HUES64 (cell line): ENCODE measurements around the gene MBNL1.
A peak's percentile ranks its signal among the peaks of the same experiment; 100 is the strongest.

ENCODE experiments used
- H3K27ac ChIP-seq: 2 replicates; pipeline ENCODE4 v1.7.0; 2013; ENCODE audit warnings: low read depth, low read length, inconsistent platforms
- H3K27me3 ChIP-seq: 2 replicates; pipeline ENCODE4 v1.6.1; 2013; ENCODE audit warnings: mild to moderate bottlenecking, low read length; ENCODE audit not compliant: insufficient read depth
- H3K36me3 ChIP-seq: 2 replicates; pipeline ENCODE4 v1.6.1; 2013; ENCODE audit warnings: mild to moderate bottlenecking, low read length; ENCODE audit not compliant: insufficient read depth
- H3K4me1 ChIP-seq: 2 replicates; pipeline ENCODE4 v1.6.1; 2013; ENCODE audit warnings: mild to moderate bottlenecking, low read length, moderate library complexity; ENCODE audit not compliant: insufficient read depth
- H3K4me3 ChIP-seq: 2 replicates; pipeline ENCODE4 v1.5.1; 2013; ENCODE audit warnings: mild to moderate bottlenecking, low read length, moderate library complexity
- H3K9ac ChIP-seq: 2 replicates; pipeline ENCODE4 v1.6.1; 2013; ENCODE audit warnings: mild to moderate bottlenecking, low read depth, low read length
- H3K9me3 ChIP-seq: 2 replicates; pipeline ENCODE4 v1.6.1; 2013; ENCODE audit warnings: low read depth, low read length; ENCODE audit not compliant: insufficient read depth
- WGBS: fragments of 150-250, 120-280 bp; methylation state at CpG from one replicate; pipeline ENCODE4 v1.1.7; 2013; ENCODE audit warnings: missing lambda C conversion rate; 5-methylcytosine and 5-hydroxymethylcytosine counted together

The MBNL1 gene

DNA sequence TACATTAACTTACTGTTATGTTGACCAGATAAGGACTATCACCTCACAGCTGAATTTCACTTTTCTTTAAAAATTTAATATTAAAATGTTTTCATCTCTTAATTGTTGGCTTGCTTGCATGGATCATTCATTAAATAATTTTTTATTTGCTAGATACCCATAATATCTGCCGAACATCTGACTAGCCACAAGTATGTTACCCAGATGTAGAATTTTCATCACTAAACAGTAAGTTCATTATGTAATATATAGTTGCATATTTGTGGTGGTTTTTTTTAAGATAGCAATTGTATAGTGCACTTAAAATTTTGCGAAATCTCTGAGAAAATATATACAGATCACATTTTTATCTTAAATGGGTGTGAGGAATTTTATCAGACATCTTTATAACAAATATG lies 190.4 kb downstream of the MBNL1 start:
- no peaks in the 10 kb centered on the region for H3K27me3 ChIP-seq
- no CpG with 5 or more reads among the region's 2 CpGs for WGBS
- H3K27ac ChIP-seq, result no peak overlapping the region
- no peaks in the 10 kb centered on the region for H3K9me3 ChIP-seq
- peaks cover 21% of the 10 kb centered on the region for H3K36me3 ChIP-seq
- peaks cover 11% of the 10 kb centered on the region for H3K4me1 ChIP-seq
- H3K4me3 ChIP-seq, result no peak overlapping the region
- no peak overlapping the region for H3K9ac ChIP-seq

- Histone ChIP-seq H3K36me3 (peaks cover 21% of the 10 kb centered on the region), H3K4me1 (peaks cover 11% of the 10 kb centered on the region), H3K4me3 (no peak overlapping the region), H3K27ac (no peak overlapping the region), H3K9ac (no peak overlapping the region), H3K27me3 (no peaks in the 10 kb centered on the region), H3K9me3 (no peaks in the 10 kb centered on the region)
- 94% methylated on average over 2 of the region's 2 CpGs for WGBS
Measured at GRCh38 chr3:152459572-152459971, 190.8 kb downstream of the MBNL1 start.

GRCh38 chr3:152460936-152461335 lies 192.2 kb downstream of the MBNL1 start:
- H3K27me3 ChIP-seq, result no peaks in the 10 kb centered on the region
- H3K27ac ChIP-seq, result 0 out of 2 replicates have a peak overlapping the region, but pooled peaks have one; percentile 32
- H3K9me3 ChIP-seq, result no peaks in the 10 kb centered on the region
- peaks cover 23% of the 10 kb centered on the region for H3K36me3 ChIP-seq
- WGBS, result 81% methylated on average over 3 of the region's 3 CpGs
- peaks cover 11% of the 10 kb centered on the region for H3K4me1 ChIP-seq
- H3K4me3 ChIP-seq, result no peak overlapping the region
- no peak overlapping the region for H3K9ac ChIP-seq

- Histone ChIP-seq H3K4me1 (peaks cover 11% of the 10 kb centered on the region), H3K27me3 (no peaks in the 10 kb centered on the region), H3K36me3 (peaks cover 19% of the 10 kb centered on the region), H3K9ac (no peak overlapping the region), H3K27ac (0 out of 2 replicates have a peak overlapping the region, but pooled peaks have one; percentile 32), H3K4me3 (no peak overlapping the region), H3K9me3 (no peaks in the 10 kb centered on the region)
- no CpG with 5 or more reads among the region's 1 CpG for WGBS
Measured at GRCh38 chr3:152461460-152461859, 192.7 kb downstream of the MBNL1 start.

DNA sequence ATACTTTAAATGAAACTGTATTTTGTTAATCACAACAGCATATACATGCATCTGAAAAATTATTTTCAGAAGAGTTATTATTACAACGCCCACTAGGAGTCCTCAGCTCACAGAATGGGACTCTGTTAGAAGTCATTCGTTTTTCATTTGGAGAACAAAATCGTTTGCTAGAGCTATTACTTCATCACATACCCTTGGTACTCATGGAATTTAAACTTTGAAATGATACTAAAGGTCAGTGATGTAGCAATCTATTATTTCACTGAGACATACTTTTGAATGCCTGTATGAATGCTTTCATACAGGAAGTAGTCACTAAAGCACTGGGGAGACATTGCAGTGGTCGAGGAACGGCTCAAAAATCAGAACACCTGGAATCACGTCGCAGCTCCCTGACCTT lies 198.1 kb downstream of the MBNL1 start:
- Histone ChIP-seq H3K27me3 (no peaks in the 10 kb centered on the region), H3K4me1 (peaks cover 7% of the 10 kb centered on the region; the same call in 1 of the 2 replicates), H3K9ac (no peak overlapping the region), H3K4me3 (no peak overlapping the region), H3K27ac (no peak overlapping the region), H3K9me3 (no peaks in the 10 kb centered on the region), H3K36me3 (peaks cover 12% of the 10 kb centered on the region)
- WGBS, result 91% methylated on average over 7 of the region's 7 CpGs

DNA sequence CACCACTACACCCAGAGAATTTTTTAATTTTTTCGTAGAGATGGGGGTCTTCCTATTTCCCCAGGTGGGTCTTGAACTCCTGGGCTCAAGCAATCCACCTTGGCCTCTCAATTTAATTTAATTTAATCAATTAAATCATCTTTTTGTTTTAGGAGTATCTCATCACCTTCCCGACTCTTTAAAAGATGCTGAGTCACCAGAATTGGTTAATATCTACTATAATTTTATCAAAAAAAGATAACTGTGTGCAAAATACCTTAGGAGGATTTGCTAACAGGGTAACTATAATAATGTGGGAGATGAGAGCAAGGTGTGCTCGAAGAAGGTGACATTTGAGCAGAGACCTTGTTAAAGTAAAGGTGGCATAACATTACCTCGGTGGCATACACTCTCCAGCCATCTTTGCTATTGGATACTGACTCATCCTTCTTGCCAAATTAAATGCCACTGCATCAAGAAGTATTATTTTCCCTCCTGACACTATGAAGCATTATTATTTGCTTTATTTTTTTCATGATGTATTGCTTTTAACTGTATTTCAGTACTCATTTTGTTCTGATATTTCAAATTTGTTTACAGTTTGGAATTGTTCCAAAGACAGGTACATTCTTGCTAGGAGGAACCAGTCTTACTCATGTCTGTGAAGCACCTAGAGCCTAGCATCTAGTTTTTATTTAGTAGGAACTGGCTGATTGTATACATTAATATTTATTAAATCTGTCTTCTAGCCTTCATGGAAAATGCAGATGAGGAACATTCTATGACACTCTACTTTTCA lies 200.7 kb downstream of the MBNL1 start:
- no peak overlapping the region for H3K27ac ChIP-seq
- H3K4me1 ChIP-seq, result peaks cover 7% of the 10 kb centered on the region; the same call in 1 of the 2 replicates
- H3K4me3 ChIP-seq, result no peak overlapping the region
- H3K27me3 ChIP-seq, result no peaks in the 10 kb centered on the region
- no peaks in the 10 kb centered on the region for H3K9me3 ChIP-seq
- 88% methylated on average over 3 of the region's 4 CpGs for WGBS
- H3K36me3 ChIP-seq, result 0 out of 2 replicates have a peak, but pooled peaks cover 3% of the 10 kb centered on the region
- no peak overlapping the region for H3K9ac ChIP-seq

- Histone ChIP-seq H3K9ac (no peak overlapping the region), H3K36me3 (0 out of 2 replicates have a peak, but pooled peaks cover 1% of the 10 kb centered on the region), H3K27ac (no peak overlapping the region), H3K4me1 (peaks cover 7% of the 10 kb centered on the region; the same call in 1 of the 2 replicates), H3K9me3 (no peaks in the 10 kb centered on the region), H3K4me3 (no peak overlapping the region), H3K27me3 (no peaks in the 10 kb centered on the region)
- 87% methylated on average over 3 of the region's 4 CpGs for WGBS
Measured at GRCh38 chr3:152470095-152470494, 201.4 kb downstream of the MBNL1 start.

- 0 out of 2 replicates have a peak, but pooled peaks cover under 1% of the 10 kb centered on the region for H3K9me3 ChIP-seq
- WGBS, result no CpG with 5 or more reads among the region's 1 CpG
- no peak overlapping the region for H3K9ac ChIP-seq
- H3K36me3 ChIP-seq, result no peaks in the 10 kb centered on the region
- H3K4me1 ChIP-seq, result peaks cover 7% of the 10 kb centered on the region; the same call in 1 of the 2 replicates
- no peak overlapping the region for H3K4me3 ChIP-seq
- H3K27ac ChIP-seq, result no peak overlapping the region
- no peaks in the 10 kb centered on the region for H3K27me3 ChIP-seq
Measured at GRCh38 chr3:152470893-152471292, 202.2 kb downstream of the MBNL1 start.

DNA sequence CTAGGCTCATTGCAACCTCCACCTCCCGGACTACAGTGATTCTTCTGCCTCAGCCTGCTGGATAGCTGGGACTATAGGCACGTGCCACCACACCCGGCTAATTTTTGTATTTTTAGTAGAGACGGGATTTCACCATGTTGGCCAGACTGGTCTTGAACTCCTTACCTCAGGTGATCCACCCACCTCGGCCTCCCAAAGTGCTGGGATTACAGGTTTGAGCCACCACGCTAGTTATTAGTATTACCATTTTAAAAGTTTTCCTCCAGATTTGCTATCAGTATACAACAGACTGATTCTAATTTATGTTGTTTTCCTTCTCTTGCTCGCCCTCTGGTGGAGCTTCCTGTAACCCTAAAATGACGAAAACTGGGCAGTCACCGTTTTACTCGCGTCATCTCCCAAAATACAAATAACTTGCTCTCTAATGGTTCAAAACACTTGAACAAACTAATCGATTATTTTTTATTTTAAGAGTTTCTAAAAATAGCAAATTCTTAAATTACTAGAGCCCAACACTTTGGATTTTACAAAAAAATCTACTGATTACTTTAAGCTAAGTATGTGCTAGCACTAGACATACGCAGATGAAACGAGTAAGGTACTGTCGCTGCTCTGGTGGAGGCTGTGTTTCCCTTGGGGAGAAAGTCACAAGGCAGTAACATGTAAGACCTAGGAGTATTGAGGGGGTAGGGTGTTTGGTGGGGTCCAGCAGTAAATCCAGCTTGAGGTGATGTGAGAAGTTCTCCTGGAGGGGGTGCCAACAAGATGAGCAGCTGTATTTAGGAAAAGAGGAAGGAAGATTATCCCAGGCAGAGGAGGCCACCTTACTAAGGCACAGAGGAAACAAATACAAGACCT lies 203.3 kb downstream of the MBNL1 start:
- no peaks in the 10 kb centered on the region for H3K36me3 ChIP-seq
- peaks cover 7% of the 10 kb centered on the region; the same call in 1 of the 2 replicates for H3K4me1 ChIP-seq
- no peak overlapping the region for H3K9ac ChIP-seq
- H3K27me3 ChIP-seq, result no peaks in the 10 kb centered on the region
- H3K27ac ChIP-seq, result no peak overlapping the region
- 0 out of 2 replicates have a peak, but pooled peaks cover 2% of the 10 kb centered on the region for H3K9me3 ChIP-seq
- H3K4me3 ChIP-seq, result no peak overlapping the region
- WGBS, result 82% methylated on average over 15 of the region's 15 CpGs

GRCh38 chr3:152472672-152472954 lies 203.9 kb downstream of the MBNL1 start:
- 94% methylated on average over 3 of the region's 3 CpGs for WGBS
- 0 out of 2 replicates have a peak, but pooled peaks cover 2% of the 10 kb centered on the region for H3K9me3 ChIP-seq
- H3K4me3 ChIP-seq, result no peak overlapping the region
- H3K4me1 ChIP-seq, result peaks cover 7% of the 10 kb centered on the region; the same call in 1 of the 2 replicates
- H3K27ac ChIP-seq, result no peak overlapping the region
- H3K9ac ChIP-seq, result no peak overlapping the region
- no peaks in the 10 kb centered on the region for H3K36me3 ChIP-seq
- no peaks in the 10 kb centered on the region for H3K27me3 ChIP-seq

GRCh38 chr3:152474585-152474984 lies 205.9 kb downstream of the MBNL1 start:
- Histone ChIP-seq H3K36me3 (no peaks in the 10 kb centered on the region), H3K4me3 (no peak overlapping the region), H3K9me3 (0 out of 2 replicates have a peak, but pooled peaks cover 2% of the 10 kb centered on the region), H3K27me3 (no peaks in the 10 kb centered on the region), H3K4me1 (peaks cover 7% of the 10 kb centered on the region; the same call in 1 of the 2 replicates), H3K27ac (no peak overlapping the region), H3K9ac (no peak overlapping the region)
- WGBS, result 92% methylated on average over 1 of the region's 2 CpGs
